Uterus (tissue), 2 donors: ENCODE data around the gene CAPS.

ENCODE experiments used
- POLR2A ChIP-seq, 2 donors: fragments of 450-650 bp; IDR thresholded peaks; one replicate each; pipeline ENCODE4 v1.6.1; 2016; ENCODE audit warnings: antibody characterized with exemption in 2 of 2, mild to moderate bottlenecking in 1 of 2, moderate library complexity in 1 of 2
- TF ChIP-seq, protein P1 (sequence below), 4 experiments: fragments of 200-600 bp in 2 of 4; fragments of 450-650 bp in 2 of 4; sonication (generic) in 2 of 4; IDR thresholded peaks; one replicate each; pipeline ENCODE4 v1.5.1; 2016 to 2019; ENCODE audit warnings: antibody characterized with exemption in 4 of 4, mild to moderate bottlenecking in 2 of 4, moderate library complexity in 1 of 4

DNA sequence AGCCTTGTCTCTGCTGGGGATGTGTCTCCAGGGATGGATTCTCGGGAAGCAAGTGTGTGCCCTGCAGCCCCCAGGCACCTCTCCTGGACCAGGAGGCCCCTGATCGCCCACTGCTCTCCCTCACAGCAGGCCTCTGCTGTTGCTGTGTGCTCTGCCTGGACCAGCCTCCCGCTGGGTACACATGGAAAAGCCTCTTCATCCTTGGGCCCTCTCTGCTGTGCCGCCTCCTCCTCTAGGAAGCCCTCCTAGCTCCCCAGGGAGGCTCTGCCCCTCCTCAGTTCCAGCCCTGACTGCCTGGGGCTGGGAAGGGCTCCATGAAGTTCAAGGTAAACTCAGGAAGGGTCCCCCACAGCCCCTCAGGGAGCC, 22.5 kb upstream of the CAPS start:
- TF ChIP-seq, protein P1, sequence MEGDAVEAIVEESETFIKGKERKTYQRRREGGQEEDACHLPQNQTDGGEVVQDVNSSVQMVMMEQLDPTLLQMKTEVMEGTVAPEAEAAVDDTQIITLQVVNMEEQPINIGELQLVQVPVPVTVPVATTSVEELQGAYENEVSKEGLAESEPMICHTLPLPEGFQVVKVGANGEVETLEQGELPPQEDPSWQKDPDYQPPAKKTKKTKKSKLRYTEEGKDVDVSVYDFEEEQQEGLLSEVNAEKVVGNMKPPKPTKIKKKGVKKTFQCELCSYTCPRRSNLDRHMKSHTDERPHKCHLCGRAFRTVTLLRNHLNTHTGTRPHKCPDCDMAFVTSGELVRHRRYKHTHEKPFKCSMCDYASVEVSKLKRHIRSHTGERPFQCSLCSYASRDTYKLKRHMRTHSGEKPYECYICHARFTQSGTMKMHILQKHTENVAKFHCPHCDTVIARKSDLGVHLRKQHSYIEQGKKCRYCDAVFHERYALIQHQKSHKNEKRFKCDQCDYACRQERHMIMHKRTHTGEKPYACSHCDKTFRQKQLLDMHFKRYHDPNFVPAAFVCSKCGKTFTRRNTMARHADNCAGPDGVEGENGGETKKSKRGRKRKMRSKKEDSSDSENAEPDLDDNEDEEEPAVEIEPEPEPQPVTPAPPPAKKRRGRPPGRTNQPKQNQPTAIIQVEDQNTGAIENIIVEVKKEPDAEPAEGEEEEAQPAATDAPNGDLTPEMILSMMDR (IDR thresholded peaks at IDR 0.05): no peak
- TF ChIP-seq POLR2A (IDR thresholded peaks at IDR 0.05): no peak
